GM19023 (cell line): ENCODE data around the gene BAIAP2.

Experiments
- ATAC-seq: cut with Tn5 transposase; IDR thresholded peaks from one replicate; pipeline ENCODE4 v1.9.1; 2021; ENCODE audit warnings: mild to moderate bottlenecking, moderate library complexity; ENCODE audit not compliant: unreplicated experiment

The BAIAP2 gene

GRCh38 chr17:81050645-81051625 is 16.0 kb downstream of the BAIAP2 start:
- ATAC-seq, result no peak

GRCh38 chr17:81052199-81052997 is 17.4 kb downstream of the BAIAP2 start:
- ATAC-seq, result no peak

DNA sequence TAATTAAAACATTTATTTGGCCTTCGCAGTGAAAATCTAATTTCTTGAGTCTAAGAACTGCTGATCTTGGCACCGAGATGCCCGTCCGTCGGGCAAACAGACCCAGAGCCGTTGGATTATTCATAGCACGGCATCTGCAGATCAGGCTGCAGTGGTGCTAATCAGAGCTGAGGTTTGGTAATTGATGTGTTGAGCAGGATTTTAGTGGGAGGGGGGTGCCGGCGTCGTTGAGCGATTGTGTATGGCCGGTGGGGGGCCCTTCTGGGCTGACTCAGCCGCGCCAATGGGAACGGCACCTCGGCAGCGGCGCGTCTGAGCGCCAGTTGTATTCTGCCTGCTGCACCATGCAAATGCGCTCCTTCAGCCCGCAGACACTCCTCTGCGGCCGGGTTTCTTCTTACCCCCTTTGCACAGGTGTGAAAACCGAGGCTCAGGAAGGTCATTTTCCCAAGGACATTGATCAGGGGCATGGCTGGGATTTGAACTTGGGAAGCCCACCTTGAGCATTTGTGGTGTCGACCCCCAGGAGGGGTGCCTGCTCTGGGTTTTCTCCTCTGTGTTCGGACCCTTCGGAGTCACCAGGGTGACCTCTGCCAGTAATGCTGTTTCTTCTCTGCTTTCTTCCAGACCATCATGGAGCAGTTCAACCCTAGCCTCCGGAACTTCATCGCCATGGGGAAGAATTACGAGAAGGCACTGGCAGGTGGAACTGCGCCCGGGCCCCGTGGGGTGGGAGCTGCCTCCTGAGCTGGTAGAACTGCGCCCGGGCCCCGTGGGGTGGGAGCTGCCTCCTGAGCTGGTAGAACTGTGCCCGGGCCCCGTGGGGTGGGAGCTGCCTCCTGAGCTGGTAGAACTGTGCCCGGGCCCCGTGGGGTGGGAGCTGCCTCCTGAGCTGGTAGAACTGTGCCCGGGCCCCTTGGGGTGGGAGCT is 18.4 kb downstream of the BAIAP2 start:
- ATAC-seq, result no peak

GRCh38 chr17:81054308-81054707 is 19.4 kb downstream of the BAIAP2 start:
- ATAC-seq, result no peak

- no peak for ATAC-seq
Measured at GRCh38 chr17:81054881-81055370, 20.0 kb downstream of the BAIAP2 start.

DNA sequence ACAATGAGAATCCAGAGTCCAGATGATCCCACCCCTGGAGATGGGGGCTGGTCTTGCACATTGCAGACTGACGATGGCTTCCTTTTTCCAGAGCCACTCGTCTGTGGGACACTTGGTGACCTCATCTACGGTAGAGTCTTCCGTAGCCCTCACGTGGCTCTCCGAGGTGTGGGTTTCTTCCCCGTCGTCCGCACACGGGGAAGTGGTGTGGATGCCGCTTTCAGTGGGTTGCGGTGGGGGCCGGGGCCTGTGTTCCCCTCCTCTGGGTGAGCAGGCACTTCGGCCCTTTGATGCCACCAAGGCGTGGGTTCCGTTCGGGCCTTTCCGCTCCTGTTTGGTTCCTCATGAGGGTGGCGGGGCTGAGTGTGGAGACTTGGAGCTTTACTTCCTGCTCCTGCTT is 21.4 kb downstream of the BAIAP2 start:
- no peak for ATAC-seq

DNA sequence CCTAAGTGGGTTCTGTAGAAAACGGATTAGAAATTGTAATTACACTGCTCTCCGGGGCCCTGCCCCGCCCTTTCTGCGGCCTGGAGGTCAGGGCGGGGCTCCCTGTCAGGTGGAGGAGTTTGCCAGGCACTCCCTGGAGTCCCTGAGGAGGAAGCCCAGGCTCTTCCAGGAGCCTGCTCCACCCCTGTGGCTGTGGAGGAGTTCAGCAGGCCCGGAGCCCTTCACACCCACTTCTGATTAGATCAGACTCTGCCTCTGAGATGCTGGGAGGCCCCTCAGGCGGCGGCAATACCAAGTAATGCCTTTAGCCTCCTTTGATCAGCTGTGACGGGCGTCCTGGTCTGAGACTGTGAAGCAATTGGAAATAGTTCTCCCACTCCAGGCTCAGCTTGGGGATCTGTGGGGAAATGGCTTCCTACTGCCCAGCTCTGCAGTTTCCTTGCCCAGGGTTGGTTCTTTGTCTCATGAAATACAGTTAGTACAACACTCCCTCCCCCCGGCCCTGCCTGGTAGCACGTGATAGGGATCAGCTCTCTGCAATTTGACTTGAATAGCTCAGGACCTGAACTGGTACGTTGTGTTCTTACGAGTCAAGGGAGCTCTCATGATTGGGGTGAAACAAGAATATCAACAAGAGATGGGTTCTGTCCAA is 22.3 kb downstream of the BAIAP2 start:
- no peak for ATAC-seq

- no peak for ATAC-seq
Measured at GRCh38 chr17:81057777-81058176, 22.8 kb downstream of the BAIAP2 start.

DNA sequence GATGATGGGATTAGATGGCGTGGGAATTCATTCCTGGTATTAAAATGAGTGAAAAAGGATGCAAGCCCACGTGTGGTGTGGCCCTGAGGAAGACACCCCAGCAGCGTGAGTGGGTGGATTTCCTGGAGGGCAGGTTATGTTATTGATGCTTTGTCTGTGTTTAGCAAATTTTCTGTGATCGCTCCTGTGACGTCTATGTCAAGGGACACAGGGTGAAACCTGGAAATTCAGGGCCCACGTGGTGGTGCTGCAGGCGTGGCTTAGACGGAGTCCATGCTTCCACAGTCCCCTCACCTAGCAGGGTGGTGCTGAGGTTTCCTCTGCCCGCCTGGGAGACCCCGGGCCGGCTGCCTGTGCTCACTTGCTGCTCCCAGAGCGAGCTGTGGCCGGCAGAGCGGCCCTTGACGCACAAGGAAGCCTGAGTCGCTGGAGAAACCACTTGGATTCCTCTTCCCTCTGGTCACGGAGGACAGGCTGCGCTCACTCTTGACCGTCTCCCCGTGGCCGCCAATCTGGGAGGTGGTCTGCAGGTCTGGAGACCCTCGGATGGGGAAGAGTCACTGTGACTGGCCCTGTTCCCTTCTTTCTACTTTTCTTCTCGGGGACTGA is 23.4 kb downstream of the BAIAP2 start:
- no peak for ATAC-seq

GRCh38 chr17:81059026-81059425 is 24.1 kb downstream of the BAIAP2 start:
- ATAC-seq, result no peak

DNA sequence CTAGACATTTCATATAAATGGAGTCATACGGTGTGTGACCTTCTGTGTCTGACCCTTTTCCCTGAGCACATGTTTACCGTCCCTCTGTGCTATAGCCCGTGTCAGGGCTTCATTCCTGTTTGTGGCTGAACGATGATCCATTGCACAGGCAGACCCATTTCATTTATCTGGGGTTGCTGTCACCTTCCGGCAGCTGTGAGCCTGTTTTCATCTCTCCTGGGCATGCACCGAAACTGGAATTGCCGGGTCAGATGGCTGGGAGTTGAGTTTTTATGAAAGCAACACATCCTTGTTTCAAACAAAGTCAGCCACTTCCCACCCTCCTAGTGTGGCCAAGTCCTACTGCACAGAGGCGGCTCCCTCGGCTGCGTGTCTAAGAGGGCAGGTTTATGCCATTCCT is 25.5 kb downstream of the BAIAP2 start:
- no peak for ATAC-seq

- ATAC-seq, result no peak
Measured at GRCh38 chr17:81061027-81061735, 26.2 kb downstream of the BAIAP2 start.

DNA sequence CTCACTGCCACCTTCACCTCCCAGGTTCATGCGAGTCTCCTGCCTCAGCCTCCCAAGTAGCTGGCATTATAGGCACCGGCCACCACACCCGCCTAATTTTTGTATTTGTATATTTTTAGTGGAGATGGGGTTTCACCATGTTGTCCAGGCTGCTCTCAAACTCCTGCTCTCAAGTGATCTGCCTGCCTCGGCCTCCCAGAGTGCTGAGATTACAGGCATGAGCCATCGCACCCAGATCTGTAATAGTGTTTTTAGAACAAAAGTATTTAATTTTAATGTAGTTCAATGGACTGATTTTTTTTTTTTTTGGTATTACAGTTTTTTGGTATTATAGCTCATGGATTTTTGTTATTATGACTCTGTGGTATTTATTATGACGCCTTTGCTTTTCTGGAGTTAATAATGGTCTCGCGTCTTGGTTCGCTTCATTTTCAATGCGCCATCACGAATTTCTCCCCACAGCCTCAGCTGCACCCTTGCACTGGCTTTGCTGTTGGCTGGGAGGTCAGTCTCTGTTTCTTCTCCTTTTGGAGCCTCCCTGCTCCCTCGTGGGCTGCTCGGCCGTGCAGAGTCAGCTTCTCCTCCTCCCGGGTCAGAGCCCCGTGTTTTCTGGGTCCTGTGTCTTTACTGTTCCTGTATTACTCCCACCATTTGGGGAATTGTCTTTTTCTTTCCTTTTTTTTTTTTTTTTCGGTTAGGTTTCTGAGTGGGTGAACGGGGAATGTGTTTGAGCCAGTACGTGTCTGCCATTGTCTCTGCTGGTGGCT is 27.2 kb downstream of the BAIAP2 start:
- no peak for ATAC-seq

- ATAC-seq, result no peak
Measured at GRCh38 chr17:81063106-81064093, 28.4 kb downstream of the BAIAP2 start.

GRCh38 chr17:81064678-81065475 is 29.9 kb downstream of the BAIAP2 start:
- ATAC-seq, result no peak

DNA sequence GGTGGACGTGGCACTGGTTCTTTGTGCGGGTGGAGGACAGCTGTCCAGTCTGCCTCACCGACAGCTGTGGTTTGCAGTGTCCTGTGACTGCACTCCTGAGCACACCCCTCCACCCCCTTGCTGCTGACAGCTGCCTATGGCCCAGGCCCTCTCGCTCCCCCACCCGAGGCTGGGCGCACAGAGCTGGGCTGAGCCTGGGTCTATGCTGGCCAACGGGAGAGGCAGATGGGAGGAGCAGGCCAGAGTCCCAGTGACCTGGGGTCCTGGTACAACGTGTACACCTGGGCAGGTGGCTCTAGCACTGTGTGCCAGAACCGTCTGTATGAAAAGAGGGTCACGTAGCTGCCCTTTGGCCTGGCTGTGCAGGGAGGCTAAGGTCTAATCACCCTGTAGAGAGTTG is 30.5 kb downstream of the BAIAP2 start:
- ATAC-seq, result no peak
